Activated T-cell treated with anti-CD3 and anti-CD28 coated beads, Interleukin-2, amount 50 U/mL, for 72 hours (primary cell): ENCODE measurements around the gene MAPKAP1. TPM values are rescaled to one million over a fixed set of nuclear protein-coding genes. Genes with fewer than 3 reads are reported as not detected.
"Not testable (repeated sequence)": the region's sequence is repeated elsewhere in the genome, so short reads cannot be mapped to it uniquely, and the experiment has no call there.

Experiments used
- ATAC-seq, 2 donors: fragments of 150-1000 bp; cut with Tn5 transposase; replicated peaks in 1 of 2; 2 replicates each; pipeline ENCODE4 v1.10.0; 2021; ENCODE audit warnings: moderate library complexity in 2 of 2, mild to moderate bottlenecking in 1 of 2
- DNase-seq, 2 donors: peaks; one replicate each; pipeline ENCODE4 v3.0.0; 2021 to 2022; ENCODE audit warnings: mixed read lengths in 1 of 2
- H3K27ac Mint-ChIP-seq: one replicate; pipeline ENCODE4 v1.8.0; 2022; ENCODE audit warnings: mild to moderate bottlenecking, moderate library complexity, mixed read lengths
- H3K27me3 Mint-ChIP-seq: one replicate; pipeline ENCODE4 v1.8.0; 2022; ENCODE audit warnings: low read depth, mixed read lengths
- H3K36me3 Mint-ChIP-seq, 2 donors: one replicate each; pipeline ENCODE4 v1.8.0; 2022; ENCODE audit warnings: mixed read lengths in 2 of 2, mild to moderate bottlenecking in 1 of 2; ENCODE audit not compliant: insufficient read depth in 2 of 2
- H3K4me1 Mint-ChIP-seq: one replicate; pipeline ENCODE4 v1.8.0; 2022; ENCODE audit warnings: low read depth, mixed read lengths
- H3K4me3 Mint-ChIP-seq, 2 donors: one replicate each; pipeline ENCODE4 v1.8.0; 2022; ENCODE audit warnings: mild to moderate bottlenecking in 2 of 2, mixed read lengths in 2 of 2, moderate library complexity in 2 of 2
- H3K9me3 Mint-ChIP-seq, 2 donors: one replicate each; pipeline ENCODE4 v1.8.0; 2022; ENCODE audit warnings: mixed read lengths in 2 of 2
- total RNA-seq, 2 donors: library from RNA; stranded (reverse); gene quantifications; one replicate each; pipeline ENCODE4 v1.2.3, GENCODE V29; 2022

The MAPKAP1 gene
- total RNA-seq, 2 donors from 2014 or later: 42.1 to 42.8 TPM

DNA sequence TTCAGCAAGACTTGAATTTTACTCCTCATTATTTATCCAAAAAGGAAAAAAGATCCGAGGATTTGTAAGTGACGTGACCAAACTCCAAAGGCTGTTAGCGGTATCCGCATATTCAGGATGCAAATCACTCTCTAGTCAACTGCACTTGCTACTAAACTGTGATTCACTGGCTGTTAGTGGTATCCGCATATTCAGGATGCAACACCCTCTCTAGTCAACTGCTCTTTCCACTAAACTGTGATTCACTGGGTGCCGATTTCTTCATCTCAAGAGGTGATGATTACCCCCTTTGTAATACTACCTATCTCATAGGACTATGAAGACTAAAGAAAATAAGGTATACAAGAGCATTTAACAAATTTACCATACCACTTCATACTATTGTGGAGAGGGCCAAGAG is 5.7 kb downstream of the MAPKAP1 start:
- Mint-ChIP-seq H3K27me3 (no peaks in the 10 kb centered on the region), H3K4me3 (peak overlapping the region; percentile 33 to 38), H3K4me1 (peaks cover 71% of the 10 kb centered on the region), H3K36me3 (no peaks in the 10 kb centered on the region), H3K9me3 (no peaks in the 10 kb centered on the region), H3K27ac (peak overlapping the region; percentile 45)
- peak; percentile 39 to 40 for DNase-seq
- ATAC-seq: peak; percentile 89 to 92

GRCh38 chr9:125700791-125701190 is 6.2 kb downstream of the MAPKAP1 start:
- peak; percentile 84 to 87 for ATAC-seq
- peaks cover 69% of the 10 kb centered on the region for H3K4me1 Mint-ChIP-seq

GRCh38 chr9:125699870-125700269 is 7.1 kb downstream of the MAPKAP1 start:
- Mint-ChIP-seq H3K4me3 (no peak overlapping the region), H3K4me1 (peaks cover 59% of the 10 kb centered on the region), H3K27me3 (no peaks in the 10 kb centered on the region), H3K36me3 (no peaks in the 10 kb centered on the region), H3K27ac (no peak overlapping the region), H3K9me3 (no peaks in the 10 kb centered on the region)
- DNase-seq (no peak), ATAC-seq (no peak)

More at GRCh38 chr9:125700791-125701190, 6.2 kb downstream of the MAPKAP1 start:
- Mint-ChIP-seq H3K4me3 (peak overlapping the region; percentile 37 to 78), H3K9me3 (no peaks in the 10 kb centered on the region), H3K27me3 (no peaks in the 10 kb centered on the region), H3K27ac (peak overlapping the region; percentile 70), H3K36me3 (no peaks in the 10 kb centered on the region)
- DNase-seq: peak; percentile 54 to 60

GRCh38 chr9:125696106-125696647 is 10.8 kb downstream of the MAPKAP1 start:
- DNase-seq (no peak), ATAC-seq (no peak)
- H3K27ac Mint-ChIP-seq: no peak overlapping the region
- H3K4me3 Mint-ChIP-seq: no peak overlapping the region
- H3K4me1 Mint-ChIP-seq: peaks cover 29% of the 10 kb centered on the region
- no peaks in the 10 kb centered on the region for H3K9me3 Mint-ChIP-seq
- no peaks in the 10 kb centered on the region for H3K27me3 Mint-ChIP-seq
- H3K36me3 Mint-ChIP-seq: no peaks in the 10 kb centered on the region

GRCh38 chr9:125695548-125695947 is 11.5 kb downstream of the MAPKAP1 start:
- H3K36me3 Mint-ChIP-seq, H3K4me3 Mint-ChIP-seq, H3K27me3 Mint-ChIP-seq, H3K9me3 Mint-ChIP-seq, ATAC-seq, H3K27ac Mint-ChIP-seq, DNase-seq: not testable (repeated sequence)
- peaks cover 25% of the 10 kb centered on the region for H3K4me1 Mint-ChIP-seq

GRCh38 chr9:125694478-125694877 is 12.5 kb downstream of the MAPKAP1 start:
- DNase-seq: no peak
- ATAC-seq: no peak
- peaks cover 15% of the 10 kb centered on the region for H3K4me1 Mint-ChIP-seq
- H3K27ac Mint-ChIP-seq: no peak overlapping the region
- H3K9me3 Mint-ChIP-seq: no peaks in the 10 kb centered on the region
- H3K4me3 Mint-ChIP-seq: no peak overlapping the region
- H3K27me3 Mint-ChIP-seq: no peaks in the 10 kb centered on the region
- no peaks in the 10 kb centered on the region for H3K36me3 Mint-ChIP-seq

- not testable (repeated sequence) for H3K9me3 Mint-ChIP-seq, H3K4me3 Mint-ChIP-seq, ATAC-seq, H3K27ac Mint-ChIP-seq, DNase-seq, H3K36me3 Mint-ChIP-seq, H3K27me3 Mint-ChIP-seq
- H3K4me1 Mint-ChIP-seq: peaks cover 15% of the 10 kb centered on the region
Observed at GRCh38 chr9:125693492-125693891, 13.5 kb downstream of the MAPKAP1 start.

DNA sequence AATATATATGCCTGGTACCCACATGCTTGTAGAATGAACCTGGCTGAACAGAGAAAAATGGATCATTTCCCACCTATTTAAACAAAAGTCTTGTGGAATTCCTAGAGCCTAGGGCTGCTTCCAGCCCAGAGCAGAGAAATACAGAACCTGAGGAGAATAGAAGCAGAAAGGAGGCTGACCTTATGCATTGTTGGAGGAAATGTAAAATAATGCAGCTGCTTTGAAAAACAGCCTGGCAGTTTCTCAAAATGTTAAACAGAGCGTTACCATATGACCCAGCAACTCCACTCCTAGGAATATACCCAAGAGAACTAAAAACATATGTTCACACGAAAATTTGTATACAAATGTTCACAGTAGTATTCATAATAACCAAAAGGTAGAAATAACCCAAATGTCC is 15.1 kb downstream of the MAPKAP1 start:
- DNase-seq (no peak), ATAC-seq (no peak)
- H3K27me3 Mint-ChIP-seq: no peaks in the 10 kb centered on the region
- no peaks in the 10 kb centered on the region for H3K9me3 Mint-ChIP-seq
- H3K27ac Mint-ChIP-seq: no peak overlapping the region
- no peak overlapping the region for H3K4me3 Mint-ChIP-seq
- peaks cover 8% of the 10 kb centered on the region for H3K4me1 Mint-ChIP-seq
- H3K36me3 Mint-ChIP-seq: no peaks in the 10 kb centered on the region

- no peaks in the 10 kb centered on the region for H3K9me3 Mint-ChIP-seq
- no peak overlapping the region for H3K4me3 Mint-ChIP-seq
- DNase-seq (no peak), ATAC-seq (no peak)
- H3K27me3 Mint-ChIP-seq: no peaks in the 10 kb centered on the region
- H3K4me1 Mint-ChIP-seq: no peaks in the 10 kb centered on the region
- H3K27ac Mint-ChIP-seq: no peak overlapping the region
- H3K36me3 Mint-ChIP-seq: no peaks in the 10 kb centered on the region
Observed at GRCh38 chr9:125690679-125691078, 16.3 kb downstream of the MAPKAP1 start.

GRCh38 chr9:125687163-125687863 is 19.7 kb downstream of the MAPKAP1 start:
- Mint-ChIP-seq H3K27me3 (no peaks in the 10 kb centered on the region), H3K36me3 (no peaks in the 10 kb centered on the region), H3K27ac (no peak overlapping the region), H3K9me3 (no peaks in the 10 kb centered on the region), H3K4me1 (peaks cover 20% of the 10 kb centered on the region), H3K4me3 (no peak overlapping the region)
- ATAC-seq (no peak), DNase-seq (no peak)

GRCh38 chr9:125685167-125685566 is 21.8 kb downstream of the MAPKAP1 start:
- Mint-ChIP-seq H3K4me3 (no peak overlapping the region), H3K36me3 (no peaks in the 10 kb centered on the region), H3K27me3 (no peaks in the 10 kb centered on the region), H3K4me1 (peaks cover 20% of the 10 kb centered on the region), H3K27ac (no peak overlapping the region), H3K9me3 (no peaks in the 10 kb centered on the region)
- ATAC-seq (no peak), DNase-seq (no peak)

DNA sequence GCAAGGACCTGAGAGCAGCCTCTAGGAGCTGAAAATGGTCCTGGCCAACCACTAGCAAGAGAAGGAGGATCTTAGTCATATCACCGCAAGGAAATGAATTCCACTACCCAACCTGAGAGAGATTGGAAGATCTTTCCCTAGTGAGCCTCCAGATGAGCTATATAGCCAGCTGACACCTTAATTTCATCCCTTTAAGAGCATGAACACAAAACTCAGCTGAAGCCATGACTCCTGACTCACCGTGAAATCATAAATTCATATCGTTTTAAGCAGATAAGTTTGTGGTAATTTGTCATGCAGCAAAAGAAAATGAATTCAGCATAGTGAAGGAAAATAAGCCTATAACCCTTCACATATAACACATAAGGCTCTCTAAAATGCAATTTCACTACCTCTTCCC is 23.5 kb downstream of the MAPKAP1 start:
- no peak for ATAC-seq
- H3K27ac Mint-ChIP-seq: no peak overlapping the region
- no peak overlapping the region for H3K4me3 Mint-ChIP-seq
- no peaks in the 10 kb centered on the region for H3K36me3 Mint-ChIP-seq
- no peaks in the 10 kb centered on the region for H3K9me3 Mint-ChIP-seq
- H3K27me3 Mint-ChIP-seq: no peaks in the 10 kb centered on the region
- no peak for DNase-seq
- H3K4me1 Mint-ChIP-seq: peaks cover 20% of the 10 kb centered on the region

GRCh38 chr9:125682340-125682739 is 24.7 kb downstream of the MAPKAP1 start:
- H3K27ac Mint-ChIP-seq: peak overlapping the region; percentile 19
- H3K36me3 Mint-ChIP-seq: no peaks in the 10 kb centered on the region
- no peak for ATAC-seq
- no peak overlapping the region for H3K4me3 Mint-ChIP-seq
- peaks cover 20% of the 10 kb centered on the region for H3K4me1 Mint-ChIP-seq
- no peaks in the 10 kb centered on the region for H3K27me3 Mint-ChIP-seq
- no peaks in the 10 kb centered on the region for H3K9me3 Mint-ChIP-seq
- DNase-seq: no peak

- H3K4me3 Mint-ChIP-seq: no peak overlapping the region
- no peak overlapping the region for H3K27ac Mint-ChIP-seq
- DNase-seq (no peak), ATAC-seq (no peak)
- H3K4me1 Mint-ChIP-seq: peaks cover 20% of the 10 kb centered on the region
- H3K36me3 Mint-ChIP-seq: no peaks in the 10 kb centered on the region
- H3K9me3 Mint-ChIP-seq: no peaks in the 10 kb centered on the region
- H3K27me3 Mint-ChIP-seq: no peaks in the 10 kb centered on the region
Observed at GRCh38 chr9:125681657-125682056, 25.4 kb downstream of the MAPKAP1 start.
